ENCODE measurements around the gene SSH2.

DNA sequence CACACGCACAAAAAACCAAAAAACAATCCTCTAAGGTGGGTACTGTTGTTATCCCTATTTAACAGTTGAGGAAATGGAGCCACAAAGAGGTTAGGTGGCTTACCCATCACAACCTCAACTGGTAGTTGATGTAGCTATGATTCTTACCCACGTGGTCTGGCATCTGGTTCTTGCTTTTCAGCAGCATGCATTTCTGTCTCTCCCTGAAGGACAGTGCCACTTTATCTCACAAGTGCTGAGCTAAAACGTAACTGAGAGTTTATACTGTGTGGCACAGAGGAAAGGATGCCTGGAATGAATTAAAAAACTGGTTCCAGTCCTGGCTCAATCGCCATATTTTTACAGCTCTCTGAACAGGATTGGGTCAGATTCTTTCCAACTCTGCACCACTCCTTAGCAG, 305.4 kb downstream of the SSH2 start:
- TF ChIP-seq, protein P1, sequence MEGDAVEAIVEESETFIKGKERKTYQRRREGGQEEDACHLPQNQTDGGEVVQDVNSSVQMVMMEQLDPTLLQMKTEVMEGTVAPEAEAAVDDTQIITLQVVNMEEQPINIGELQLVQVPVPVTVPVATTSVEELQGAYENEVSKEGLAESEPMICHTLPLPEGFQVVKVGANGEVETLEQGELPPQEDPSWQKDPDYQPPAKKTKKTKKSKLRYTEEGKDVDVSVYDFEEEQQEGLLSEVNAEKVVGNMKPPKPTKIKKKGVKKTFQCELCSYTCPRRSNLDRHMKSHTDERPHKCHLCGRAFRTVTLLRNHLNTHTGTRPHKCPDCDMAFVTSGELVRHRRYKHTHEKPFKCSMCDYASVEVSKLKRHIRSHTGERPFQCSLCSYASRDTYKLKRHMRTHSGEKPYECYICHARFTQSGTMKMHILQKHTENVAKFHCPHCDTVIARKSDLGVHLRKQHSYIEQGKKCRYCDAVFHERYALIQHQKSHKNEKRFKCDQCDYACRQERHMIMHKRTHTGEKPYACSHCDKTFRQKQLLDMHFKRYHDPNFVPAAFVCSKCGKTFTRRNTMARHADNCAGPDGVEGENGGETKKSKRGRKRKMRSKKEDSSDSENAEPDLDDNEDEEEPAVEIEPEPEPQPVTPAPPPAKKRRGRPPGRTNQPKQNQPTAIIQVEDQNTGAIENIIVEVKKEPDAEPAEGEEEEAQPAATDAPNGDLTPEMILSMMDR (IDR thresholded peaks at IDR 0.05): no peak
- TF ChIP-seq POLR2A (IDR thresholded peaks at IDR 0.05): no peak

Measured in ovary (tissue), 3 donors.